Adipose tissue (tissue), 3 donors: ENCODE measurements around the gene MGAT5. TPM values are rescaled to one million over a fixed set of nuclear protein-coding genes. Genes with fewer than 3 reads are reported as not detected.

Experiments
- H3K27ac ChIP-seq: one replicate; pipeline ENCODE4 v1.5.1; 2013; ENCODE audit warnings: low read depth, low read length
- WGBS, 3 donors: extraction: QIAGEN DNeasy Blood & Tissue Kit; methylation state at CpG; one replicate each; pipeline ENCODE4 v1.1.7; 2013; 5-methylcytosine and 5-hydroxymethylcytosine counted together
- polyA plus RNA-seq, 3 donors: library from polyadenylated mRNA; stranded (reverse); fragments of 200-250 nt; gene quantifications; one replicate each; pipeline ENCODE4 v1.2.3, GENCODE V29; 2013
- donor health status: healthy with polysubstance abuse.
- donor health status: Bipolar disorder and iron deficiency.
- donor health status: healthy.

The MGAT5 gene
- polyA plus RNA-seq, 3 donors = 4.8 to 7.2 (median 6.7) TPM

GRCh38 chr2:134310107-134311079, 56.5 kb downstream of the MGAT5 start:
- no peak overlapping the region for H3K27ac ChIP-seq
- WGBS, 3 donors = 39 to 78% (median 71%) methylated on average over 3 of the region's 3 CpGs

DNA sequence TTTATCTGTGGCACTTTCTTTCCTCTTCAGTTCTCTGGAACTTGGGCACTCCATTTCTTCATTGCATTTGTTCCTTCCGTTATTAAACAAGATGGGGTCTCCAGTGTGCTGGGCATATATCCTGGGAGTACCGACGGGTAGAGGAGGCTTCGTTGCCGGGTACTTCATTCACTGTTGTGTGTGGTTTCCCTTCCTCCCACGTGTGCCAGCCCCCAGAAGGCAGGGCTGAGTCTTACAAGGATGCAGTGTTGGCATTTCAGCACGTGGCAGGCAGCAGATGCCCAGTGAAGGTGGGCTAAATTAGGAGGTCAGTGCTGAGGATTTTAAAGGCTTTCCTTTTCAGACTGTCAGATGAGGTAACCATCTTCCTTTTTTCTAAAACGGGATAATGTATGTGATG, 58.6 kb downstream of the MGAT5 start:
- WGBS, 3 donors = 41 to 79% (median 54%) methylated on average over 8 of the region's 8 CpGs
- H3K27ac ChIP-seq = no peak overlapping the region

GRCh38 chr2:134314202-134314601, 60.3 kb downstream of the MGAT5 start:
- 52 to 63% (median 61%) methylated on average over 4 of the region's 4 CpGs for WGBS, 3 donors
- H3K27ac ChIP-seq = no peak overlapping the region

DNA sequence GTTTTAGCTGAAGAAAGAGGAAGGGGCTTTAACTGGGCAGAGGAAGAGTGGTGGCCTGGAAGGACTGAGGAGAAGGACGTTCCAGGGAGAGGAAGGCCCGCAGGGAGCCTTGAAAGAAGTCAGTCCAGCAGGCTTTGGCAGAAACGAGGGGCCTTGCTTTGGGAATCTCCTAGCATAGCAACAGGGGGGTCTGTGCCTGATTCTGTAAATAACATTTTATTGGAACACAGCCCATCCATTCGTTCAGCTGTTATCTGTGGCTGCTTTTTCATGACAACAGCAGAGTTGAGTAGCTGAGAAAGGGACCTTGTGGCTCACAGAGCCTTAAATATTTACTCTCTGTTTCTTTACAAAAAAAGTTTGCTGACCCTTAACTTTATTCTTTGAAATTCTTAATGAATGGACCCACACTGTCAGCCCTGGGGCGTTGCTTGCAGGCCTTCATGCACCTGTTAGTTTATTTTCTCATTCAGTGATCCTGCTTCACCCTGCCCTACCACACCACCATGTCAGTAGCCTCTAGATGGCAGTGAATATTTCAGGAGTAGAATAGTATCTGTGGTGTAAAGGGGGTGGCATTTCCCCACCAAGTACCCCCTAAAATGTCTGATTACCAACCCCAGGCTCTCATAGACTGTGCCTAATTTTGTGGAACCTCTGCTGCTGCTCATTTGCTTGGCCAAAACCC, 61.0 kb downstream of the MGAT5 start:
- H3K27ac ChIP-seq = no peak overlapping the region
- WGBS, 3 donors = 37 to 45% (median 44%) methylated on average over 5 of the region's 5 CpGs

- H3K27ac ChIP-seq = no peak overlapping the region
- 95 to 99% (median 96%) methylated on average over 2 of the region's 2 CpGs for WGBS, 3 donors
Measured at GRCh38 chr2:134315471-134315870, 61.6 kb downstream of the MGAT5 start.

- H3K27ac ChIP-seq = no peak overlapping the region
- WGBS, 3 donors = 62 to 76% (median 72%) methylated on average over 2 of the region's 2 CpGs
Measured at GRCh38 chr2:134319596-134320254, 65.9 kb downstream of the MGAT5 start.

- H3K27ac ChIP-seq = no peak overlapping the region
- 62 to 95% (median 69%) methylated on average over 3 of the region's 3 CpGs for WGBS, 3 donors
Measured at GRCh38 chr2:134320930-134321329, 67.1 kb downstream of the MGAT5 start.

DNA sequence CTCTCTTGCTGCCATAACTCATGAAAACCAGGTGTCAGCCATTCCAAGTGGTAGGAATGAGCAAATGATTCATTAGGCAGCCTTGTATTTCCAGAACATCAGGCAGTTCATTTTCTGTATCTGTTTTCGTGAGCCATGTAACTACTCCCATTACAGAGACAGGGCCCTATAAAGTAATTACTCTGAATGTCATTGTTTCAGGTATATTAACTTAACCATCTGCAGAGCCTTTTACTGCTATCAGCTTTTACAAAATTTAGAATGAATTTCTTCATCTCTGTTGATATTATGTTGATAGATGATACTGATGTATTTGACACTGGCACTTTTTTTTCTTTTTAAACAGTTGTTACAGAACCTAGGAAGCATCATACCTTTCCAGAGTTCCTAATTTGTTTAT, 69.9 kb downstream of the MGAT5 start:
- H3K27ac ChIP-seq = no peak overlapping the region
- WGBS, 3 donors = 79 to 95% (median 95%) methylated on average over 1 of the region's 1 CpG

DNA sequence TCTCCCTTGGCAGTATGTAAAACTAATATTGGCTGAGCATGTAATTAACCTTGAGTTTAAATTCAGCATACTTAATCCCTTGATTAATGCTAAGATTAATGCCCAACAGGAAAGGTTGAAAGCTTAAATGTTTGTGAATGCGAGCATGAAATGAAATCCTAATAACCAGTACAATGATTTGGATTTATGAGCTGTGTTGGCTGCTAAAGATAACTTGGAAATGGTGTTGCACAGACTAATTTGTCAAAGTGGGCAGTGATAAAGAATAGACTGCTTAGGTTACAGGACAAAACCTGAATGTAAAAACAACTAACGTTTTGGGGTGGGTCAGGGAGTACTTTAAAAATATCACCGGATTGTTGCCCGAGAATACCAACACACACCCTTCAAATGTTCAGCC, 70.6 kb downstream of the MGAT5 start:
- no peak overlapping the region for H3K27ac ChIP-seq
- WGBS, 3 donors = 43 to 58% (median 51%) methylated on average over 4 of the region's 4 CpGs

DNA sequence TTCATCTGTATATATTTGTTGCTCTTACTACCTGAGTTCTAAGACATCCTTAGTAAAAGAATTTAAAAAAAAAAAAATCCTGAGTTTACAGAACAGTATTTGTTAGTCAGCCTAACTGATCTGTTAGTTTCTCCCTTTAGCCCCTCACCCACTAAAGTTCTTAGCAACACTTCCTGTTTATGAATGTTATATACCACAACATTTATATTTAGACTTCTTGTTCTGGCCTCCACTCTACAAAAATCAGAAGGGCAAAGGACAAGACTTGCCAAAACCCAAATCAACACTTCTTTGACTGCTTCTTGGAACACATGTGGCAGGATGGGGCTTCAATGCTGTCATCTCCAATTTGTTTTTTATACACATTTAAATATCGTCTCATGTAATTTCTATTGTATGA, 71.1 kb downstream of the MGAT5 start:
- H3K27ac ChIP-seq = no peak overlapping the region
- 68 to 81% (median 78%) methylated on average over 1 of the region's 1 CpG for WGBS, 3 donors

DNA sequence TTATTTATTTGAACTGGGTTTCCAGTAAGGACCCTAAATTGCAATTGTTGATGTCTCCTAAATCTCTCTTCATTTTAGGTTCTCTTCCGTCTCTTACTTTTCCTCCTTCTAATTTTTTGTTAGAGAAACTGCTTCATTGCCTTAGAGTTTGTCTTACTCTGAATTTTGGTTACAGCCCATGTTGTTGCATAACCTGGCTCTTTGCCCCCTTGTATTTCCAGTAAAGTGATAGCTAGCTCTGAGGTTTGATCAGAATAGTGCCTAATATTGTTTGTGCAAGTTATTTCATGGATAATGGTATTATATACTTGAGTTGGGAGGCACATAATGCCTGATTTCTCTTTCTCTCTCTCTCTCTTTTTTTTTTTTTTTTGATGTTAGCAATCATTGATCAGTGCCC, 71.8 kb downstream of the MGAT5 start:
- no peak overlapping the region for H3K27ac ChIP-seq
- WGBS, 3 donors = 62 to 88% (median 63%) methylated on average over 1 of the region's 1 CpG

GRCh38 chr2:134327367-134327766, 73.5 kb downstream of the MGAT5 start:
- H3K27ac ChIP-seq = no peak overlapping the region
- 93 to 97% (median 95%) methylated on average over 2 of the region's 2 CpGs for WGBS, 3 donors

DNA sequence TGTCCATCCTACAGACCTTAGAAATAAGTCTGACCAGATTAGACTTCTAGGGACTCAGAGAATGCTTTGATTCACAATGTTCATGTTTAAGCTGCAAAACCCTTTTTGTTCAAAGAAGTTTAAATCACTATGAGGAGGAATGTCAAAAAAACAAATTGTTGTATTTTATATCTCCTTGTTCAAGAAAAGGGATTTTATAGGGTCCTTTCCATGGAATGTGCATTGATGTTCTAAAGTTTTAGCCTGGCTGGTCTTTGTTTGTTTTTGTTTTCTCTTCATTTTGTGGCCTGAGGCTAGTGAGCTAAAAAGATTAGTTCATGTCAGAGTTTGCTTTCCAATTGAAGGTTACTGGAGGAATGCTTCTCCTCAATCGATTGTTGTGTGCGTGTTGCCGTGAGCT, 77.2 kb downstream of the MGAT5 start:
- no peak overlapping the region for H3K27ac ChIP-seq
- 82 to 100% (median 99%) methylated on average over 3 of the region's 3 CpGs for WGBS, 3 donors

- 61 to 76% (median 69%) methylated on average over 3 of the region's 3 CpGs for WGBS, 3 donors
- no peak overlapping the region for H3K27ac ChIP-seq
Measured at GRCh38 chr2:134333646-134334189, 79.8 kb downstream of the MGAT5 start.

GRCh38 chr2:134334542-134335353, 80.9 kb downstream of the MGAT5 start:
- H3K27ac ChIP-seq = no peak overlapping the region
- WGBS, 3 donors = 59 to 63% (median 60%) methylated on average over 3 of the region's 3 CpGs

- no peak overlapping the region for H3K27ac ChIP-seq
- WGBS, 3 donors = 31 to 74% (median 56%) methylated on average over 1 of the region's 1 CpG
Measured at GRCh38 chr2:134335601-134336000, 81.7 kb downstream of the MGAT5 start.

- no peak overlapping the region for H3K27ac ChIP-seq
- 63 to 70% (median 69%) methylated on average over 4 of the region's 4 CpGs for WGBS, 3 donors
Measured at GRCh38 chr2:134336352-134336751, 82.5 kb downstream of the MGAT5 start.

- 87 to 99% (median 93%) methylated on average over 3 of the region's 3 CpGs for WGBS, 3 donors
- H3K27ac ChIP-seq = no peak overlapping the region
Measured at GRCh38 chr2:134336921-134337320, 83.0 kb downstream of the MGAT5 start.
